Body of pancreas (tissue), 4 donors: ENCODE results near the gene ANKRD49. TPM values are rescaled to one million over a fixed set of nuclear protein-coding genes. Genes with fewer than 3 reads are reported as not detected.

ENCODE experiments used
- ATAC-seq: fragments of 150-250 bp; one replicate; pipeline ENCODE4 v1.9.1; 2016
- DNase-seq, 4 donors: peaks; one replicate each; pipeline ENCODE4 v3.0.0-alpha.2; 2019
- H3K27ac ChIP-seq, 4 donors: fragments of 200-600 bp; sonication (generic); 1 replicate in 3 of 4; 2 replicates in 1 of 4; pipeline versions ENCODE4 v1.5.1 to v1.6.1; 2016 to 2019; ENCODE audit warnings: mild to moderate bottlenecking in 1 of 4, mixed read lengths in 1 of 4, moderate library complexity in 1 of 4
- H3K27me3 ChIP-seq, 2 donors: fragments of 200-600 bp; sonication (generic); one replicate each; pipeline ENCODE4 v1.6.0; 2016; ENCODE audit warnings: mild to moderate bottlenecking in 1 of 2
- H3K36me3 ChIP-seq, 2 donors: fragments of 200-600 bp; sonication (generic); replicated peaks in 1 of 2; 2 replicates each; pipeline ENCODE4 v1.5.1; 2016; ENCODE audit warnings: low read depth in 2 of 2; ENCODE audit not compliant: insufficient read depth in 1 of 2
- H3K4me1 ChIP-seq: fragments of 200-600 bp; sonication (generic); one replicate; pipeline ENCODE4 v1.6.0; 2016
- H3K4me3 ChIP-seq, 2 donors: fragments of 200-600 bp; sonication (generic); 1 replicate in 1 of 2; 2 replicates in 1 of 2; pipeline ENCODE4 v1.5.1; 2016 to 2019
- H3K9me3 ChIP-seq, 3 donors: fragments of 200-600 bp; sonication (generic); 1 replicate in 2 of 3; 2 replicates in 1 of 3; pipeline ENCODE4 v1.5.1; 2016
- CTCF ChIP-seq, 7 experiments: fragments of 450-650 bp in 4 of 7; fragments of 200-600 bp in 3 of 7; sonication (generic) in 3 of 7; IDR thresholded peaks; one replicate each; pipeline ENCODE4 v1.5.1; 2016 to 2019; ENCODE audit warnings: antibody characterized with exemption in 7 of 7
- POLR2A ChIP-seq, 3 donors: fragments of 450-650 bp; IDR thresholded peaks; one replicate each; pipeline ENCODE4 v1.6.1; 2016; ENCODE audit warnings: antibody characterized with exemption in 3 of 3, mild to moderate bottlenecking in 2 of 3
- WGBS, 2 donors: methylation state at CpG; one replicate each; pipeline ENCODE4 v1.1.5; 2017; 5-methylcytosine and 5-hydroxymethylcytosine counted together
- intact Hi-C: fragments of 100-400 bp; cut with DNase I; formaldehyde crosslinking; loops from one replicate; pipeline ENCODE4 v1.15.1; 2023
- total RNA-seq, 2 donors: library from RNA; depleted of rRNA; stranded (reverse); fragments of >200 nt; gene quantifications; one replicate each; pipeline ENCODE4 v1.1.0, GENCODE V29; 2016

The ANKRD49 gene
- total RNA-seq, 2 donors from 2014 or later, result 12.5 to 13.5 TPM

DNA sequence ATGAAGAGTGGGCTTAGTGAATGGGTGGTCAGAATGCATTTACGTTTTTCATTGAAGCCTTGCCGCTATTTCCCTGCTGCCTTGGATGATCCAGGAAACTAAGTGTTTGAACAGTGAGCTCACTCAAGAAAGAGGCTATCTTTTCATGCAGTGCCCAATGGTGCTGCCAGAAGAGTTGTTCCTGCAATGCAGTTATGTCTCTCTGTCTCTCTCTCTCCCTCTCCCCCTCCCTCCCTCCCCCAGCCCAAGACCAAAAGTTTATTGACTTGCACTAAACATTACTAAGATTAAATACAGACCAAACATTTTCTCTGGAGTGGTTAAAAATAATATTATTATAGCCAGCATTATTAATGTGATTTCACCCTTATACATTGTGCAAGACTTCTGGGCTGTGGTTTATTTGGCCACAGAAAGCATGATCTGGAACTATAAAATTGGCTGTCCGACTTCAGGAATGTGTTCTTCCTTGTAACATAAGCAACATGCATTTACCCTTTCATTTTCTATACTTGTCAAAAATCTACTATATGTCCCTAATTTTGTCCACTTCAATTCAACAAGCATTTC lies 43.3 kb downstream of the ANKRD49 start:
- Histone ChIP-seq H3K36me3 (no peaks in the 10 kb centered on the region), H3K27ac (no peak overlapping the region), H3K9me3 (no peaks in the 10 kb centered on the region), H3K4me1 (peaks cover 7% of the 10 kb centered on the region), H3K27me3 (no peaks in the 10 kb centered on the region), H3K4me3 (no peak overlapping the region)
- intact Hi-C loops, result no loop called here
- ATAC-seq, result no peak
- WGBS, 2 donors, result 64 to 68% methylated on average over 3 of the region's 3 CpGs
- no peak for TF ChIP-seq CTCF (IDR thresholded peaks at IDR 0.05)
- no peak for TF ChIP-seq POLR2A (IDR thresholded peaks at IDR 0.05)
- DNase-seq, result no peak

DNA sequence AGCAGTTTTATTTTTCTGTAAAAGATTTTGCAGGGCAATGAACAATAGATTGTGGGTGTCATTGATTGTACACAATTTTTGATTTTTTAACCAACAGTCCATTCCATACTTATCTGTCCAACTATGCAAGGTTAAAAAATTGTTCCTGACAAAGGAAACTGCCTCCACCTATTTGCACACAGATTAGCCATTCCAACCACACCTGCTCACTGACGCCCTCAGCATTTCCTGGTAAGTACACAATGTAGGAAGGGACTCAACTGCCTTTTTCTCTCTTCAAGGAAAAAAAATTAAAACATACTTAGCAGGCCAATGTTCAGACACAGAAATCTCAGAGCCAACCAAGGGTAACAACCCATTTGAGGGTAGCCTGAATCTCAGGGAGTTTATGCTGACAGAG lies 45.6 kb downstream of the ANKRD49 start:
- H3K4me3 ChIP-seq, result no peak overlapping the region
- H3K4me1 ChIP-seq, result peaks cover 17% of the 10 kb centered on the region
- peak in 2 of 4 donors; percentile 16 to 21 for DNase-seq
- no peaks in the 10 kb centered on the region for H3K36me3 ChIP-seq
- no peak overlapping the region for H3K27ac ChIP-seq
- no peak for ATAC-seq
- H3K27me3 ChIP-seq, result no peaks in the 10 kb centered on the region
- no peak for TF ChIP-seq POLR2A (IDR thresholded peaks at IDR 0.05)
- TF ChIP-seq CTCF (IDR thresholded peaks at IDR 0.05), result no peak
- 13 to 23% methylated on average over 1 of the region's 1 CpG for WGBS, 2 donors
- intact Hi-C loops, result no loop called here
- no peaks in the 10 kb centered on the region for H3K9me3 ChIP-seq

DNA sequence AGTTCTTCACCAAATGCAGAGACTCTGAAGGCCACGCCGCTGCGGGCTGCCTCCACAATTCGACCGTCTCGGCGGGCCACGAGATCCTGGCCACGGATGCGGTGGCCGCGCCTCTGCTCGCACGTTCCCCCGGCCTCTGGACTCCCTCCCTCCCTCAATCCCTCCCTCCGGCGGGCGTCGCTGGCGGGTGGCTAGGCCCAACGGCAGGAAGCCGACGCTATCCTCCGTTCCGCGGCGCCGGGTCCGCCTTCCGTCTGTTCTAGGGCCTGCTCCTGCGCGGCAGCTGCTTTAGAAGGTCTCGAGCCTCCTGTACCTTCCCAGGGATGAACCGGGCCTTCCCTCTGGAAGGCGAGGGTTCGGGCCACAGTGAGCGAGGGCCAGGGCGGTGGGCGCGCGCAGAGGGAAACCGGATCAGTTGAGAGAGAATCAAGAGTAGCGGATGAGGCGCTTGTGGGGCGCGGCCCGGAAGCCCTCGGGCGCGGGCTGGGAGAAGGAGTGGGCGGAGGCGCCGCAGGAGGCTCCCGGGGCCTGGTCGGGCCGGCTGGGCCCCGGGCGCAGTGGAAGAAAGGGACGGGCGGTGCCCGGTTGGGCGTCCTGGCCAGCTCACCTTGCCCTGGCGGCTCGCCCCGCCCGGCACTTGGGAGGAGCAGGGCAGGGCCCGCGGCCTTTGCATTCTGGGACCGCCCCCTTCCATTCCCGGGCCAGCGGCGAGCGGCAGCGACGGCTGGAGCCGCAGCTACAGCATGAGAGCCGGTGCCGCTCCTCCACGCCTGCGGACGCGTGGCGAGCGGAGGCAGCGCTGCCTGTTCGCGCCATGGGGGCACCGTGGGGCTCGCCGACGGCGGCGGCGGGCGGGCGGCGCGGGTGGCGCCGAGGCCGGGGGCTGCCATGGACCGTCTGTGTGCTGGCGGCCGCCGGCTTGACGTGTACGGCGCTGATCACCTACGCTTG lies 50.2 kb downstream of the ANKRD49 start, which contains the start of gene FUT4:
Gene FUT4, plus strand, starts transcription at position 227 of the 951 bp plus-strand sequence. Its CDS starts 213 bp downstream, at position 440.
- no peaks in the 10 kb centered on the region for H3K36me3 ChIP-seq
- ATAC-seq, result peak; percentile 92
- H3K27me3 ChIP-seq, result no peaks in the 10 kb centered on the region
- H3K9me3 ChIP-seq, result no peaks in the 10 kb centered on the region
- H3K4me3 ChIP-seq, result peak within 1 kb of the TSS; percentile 65 to 68
- peak; percentile 94 to 95 (median 94) for TF ChIP-seq POLR2A (IDR thresholded peaks at IDR 0.05)
- peak in 3 of 7 experiments; percentile 1 to 9 (median 8) for TF ChIP-seq CTCF (IDR thresholded peaks at IDR 0.05)
- intact Hi-C loops, result no loop called here
- peaks cover 45% of the 10 kb centered on the region for H3K4me1 ChIP-seq
- DNase-seq, result peak; percentile 93 to 95 (median 94)
- WGBS, 2 donors, result 0% methylated on average over 18 to 101 of the region's 109 CpGs
- peak within 1 kb of the TSS; percentile 91 to 100 (median 96) for H3K27ac ChIP-seq

DNA sequence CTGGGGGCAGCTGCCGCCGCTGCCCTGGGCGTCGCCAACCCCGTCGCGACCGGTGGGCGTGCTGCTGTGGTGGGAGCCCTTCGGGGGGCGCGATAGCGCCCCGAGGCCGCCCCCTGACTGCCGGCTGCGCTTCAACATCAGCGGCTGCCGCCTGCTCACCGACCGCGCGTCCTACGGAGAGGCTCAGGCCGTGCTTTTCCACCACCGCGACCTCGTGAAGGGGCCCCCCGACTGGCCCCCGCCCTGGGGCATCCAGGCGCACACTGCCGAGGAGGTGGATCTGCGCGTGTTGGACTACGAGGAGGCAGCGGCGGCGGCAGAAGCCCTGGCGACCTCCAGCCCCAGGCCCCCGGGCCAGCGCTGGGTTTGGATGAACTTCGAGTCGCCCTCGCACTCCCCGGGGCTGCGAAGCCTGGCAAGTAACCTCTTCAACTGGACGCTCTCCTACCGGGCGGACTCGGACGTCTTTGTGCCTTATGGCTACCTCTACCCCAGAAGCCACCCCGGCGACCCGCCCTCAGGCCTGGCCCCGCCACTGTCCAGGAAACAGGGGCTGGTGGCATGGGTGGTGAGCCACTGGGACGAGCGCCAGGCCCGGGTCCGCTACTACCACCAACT lies 51.0 kb downstream of the ANKRD49 start:
- no peaks in the 10 kb centered on the region for H3K9me3 ChIP-seq
- intact Hi-C loops, result no loop called here
- H3K4me1 ChIP-seq, result peaks cover 50% of the 10 kb centered on the region
- WGBS, 2 donors, result 2 to 7% methylated on average over 5 to 43 of the region's 59 CpGs
- no peaks in the 10 kb centered on the region for H3K27me3 ChIP-seq
- peak overlapping the region; percentile 91 to 100 (median 96) for H3K27ac ChIP-seq
- H3K4me3 ChIP-seq, result peak overlapping the region; percentile 65 to 68
- TF ChIP-seq CTCF (IDR thresholded peaks at IDR 0.05) (peak in 1 of 7 experiments; percentile 3), POLR2A (IDR thresholded peaks at IDR 0.05) (no peak)
- ATAC-seq, result peak; percentile 21
- H3K36me3 ChIP-seq, result no peaks in the 10 kb centered on the region
- DNase-seq, result peak in 3 of 4 donors; percentile 20 to 42 (median 31)
